ENCODE data around the gene RB1. TPM values are rescaled to one million over a fixed set of nuclear protein-coding genes. Genes with fewer than 3 reads are reported as not detected.

RB1 gene
- total and polyA plus RNA-seq, 8 donors, result 9.3 to 53.6 (median 20.6) TPM

DNA sequence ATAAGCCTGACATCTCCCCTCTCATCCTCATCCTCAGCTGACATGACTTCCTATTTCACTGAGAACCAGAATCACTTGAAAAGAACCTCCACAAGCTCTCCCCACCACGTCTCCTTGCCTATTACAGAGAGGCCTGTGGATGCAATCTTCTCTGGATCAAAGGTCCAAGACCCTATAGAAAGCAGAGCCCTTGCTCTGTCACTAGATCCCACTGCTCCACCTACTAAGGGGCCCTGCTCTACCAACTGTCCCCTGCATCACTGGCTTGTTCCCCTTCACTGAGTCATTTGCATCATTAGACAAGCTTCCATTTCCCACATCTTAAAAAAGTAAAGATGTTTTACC lies 188.5 kb downstream of the RB1 start:
- Histone ChIP-seq H3K27ac (peak overlapping the region; percentile 65 to 86 (median 73)), H3K9me3 (no peaks in the 10 kb centered on the region), H3K4me3 (peak overlapping the region in 3 of 4 donors; percentile 21 to 30 (median 23)), H3K4me1 (peaks cover 0 to 44% (median 10%) of the 10 kb centered on the region in 4 donors), H3K36me3 (peaks cover 0 to 37% (median 16%) of the 10 kb centered on the region in 4 donors), H3K27me3 (no peaks in the 10 kb centered on the region)
- 61 to 79% (median 67%) methylated on average over 1 of the region's 1 CpG for WGBS, 5 donors
- no peak for DNase-seq
- intact Hi-C loops (cut with DNase I; ENCODE audit: low total_unique reads), result no loop called here
- TF ChIP-seq EP300 (IDR thresholded peaks at IDR 0.05) (no peak), POLR2A (IDR thresholded peaks at IDR 0.05) (no peak), POLR2AphosphoS5 (IDR thresholded peaks at IDR 0.05) (no peak)
- TF ChIP-seq, protein P1, sequence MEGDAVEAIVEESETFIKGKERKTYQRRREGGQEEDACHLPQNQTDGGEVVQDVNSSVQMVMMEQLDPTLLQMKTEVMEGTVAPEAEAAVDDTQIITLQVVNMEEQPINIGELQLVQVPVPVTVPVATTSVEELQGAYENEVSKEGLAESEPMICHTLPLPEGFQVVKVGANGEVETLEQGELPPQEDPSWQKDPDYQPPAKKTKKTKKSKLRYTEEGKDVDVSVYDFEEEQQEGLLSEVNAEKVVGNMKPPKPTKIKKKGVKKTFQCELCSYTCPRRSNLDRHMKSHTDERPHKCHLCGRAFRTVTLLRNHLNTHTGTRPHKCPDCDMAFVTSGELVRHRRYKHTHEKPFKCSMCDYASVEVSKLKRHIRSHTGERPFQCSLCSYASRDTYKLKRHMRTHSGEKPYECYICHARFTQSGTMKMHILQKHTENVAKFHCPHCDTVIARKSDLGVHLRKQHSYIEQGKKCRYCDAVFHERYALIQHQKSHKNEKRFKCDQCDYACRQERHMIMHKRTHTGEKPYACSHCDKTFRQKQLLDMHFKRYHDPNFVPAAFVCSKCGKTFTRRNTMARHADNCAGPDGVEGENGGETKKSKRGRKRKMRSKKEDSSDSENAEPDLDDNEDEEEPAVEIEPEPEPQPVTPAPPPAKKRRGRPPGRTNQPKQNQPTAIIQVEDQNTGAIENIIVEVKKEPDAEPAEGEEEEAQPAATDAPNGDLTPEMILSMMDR (IDR thresholded peaks at IDR 0.05), result no peak

DNA sequence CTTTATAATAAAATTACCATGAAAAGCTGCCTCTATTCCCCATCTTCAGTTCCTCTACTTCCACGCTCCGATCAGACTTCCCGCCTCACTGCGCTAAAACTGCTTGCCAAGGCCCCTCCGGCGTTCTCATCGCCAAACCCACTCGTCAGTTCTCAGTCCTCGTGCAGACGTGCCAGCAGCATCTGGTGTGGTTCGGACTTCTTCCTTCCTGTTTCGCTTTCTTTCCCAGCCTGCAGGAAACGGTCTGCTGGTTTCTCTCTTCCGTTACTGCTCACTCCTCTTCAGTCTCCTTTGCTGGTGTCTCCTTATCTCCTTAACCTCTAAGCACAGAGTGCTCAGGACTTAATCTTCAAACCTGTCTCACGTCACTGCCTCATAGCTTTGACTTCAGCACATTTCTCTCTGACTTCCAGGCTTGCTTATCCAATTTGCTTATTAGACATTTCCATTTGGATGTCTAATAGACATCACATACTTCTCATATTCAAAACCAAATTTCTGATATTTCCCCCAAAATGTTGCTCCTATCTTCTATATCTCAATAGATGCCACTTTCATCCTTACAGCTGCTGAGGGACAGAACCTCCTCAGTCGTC lies 189.0 kb downstream of the RB1 start:
- TF ChIP-seq POLR2A (IDR thresholded peaks at IDR 0.05) (no peak), POLR2AphosphoS5 (IDR thresholded peaks at IDR 0.05) (peak in 2 of 3 donors; percentile 75 to 80), EP300 (IDR thresholded peaks at IDR 0.05) (no peak)
- Histone ChIP-seq H3K36me3 (peaks cover 0 to 33% (median 14%) of the 10 kb centered on the region in 4 donors), H3K9me3 (no peaks in the 10 kb centered on the region), H3K27ac (peak overlapping the region; percentile 14 to 86 (median 73)), H3K4me3 (peak overlapping the region in 3 of 4 donors; percentile 21 to 30 (median 23)), H3K4me1 (peaks cover 0 to 44% (median 10%) of the 10 kb centered on the region in 4 donors), H3K27me3 (no peaks in the 10 kb centered on the region)
- intact Hi-C loops (cut with DNase I; ENCODE audit: low total_unique reads), result no loop called here
- 48 to 69% (median 61%) methylated on average over 16 of the region's 16 CpGs for WGBS, 5 donors
- peak; percentile 52 to 83 for DNase-seq

DNA sequence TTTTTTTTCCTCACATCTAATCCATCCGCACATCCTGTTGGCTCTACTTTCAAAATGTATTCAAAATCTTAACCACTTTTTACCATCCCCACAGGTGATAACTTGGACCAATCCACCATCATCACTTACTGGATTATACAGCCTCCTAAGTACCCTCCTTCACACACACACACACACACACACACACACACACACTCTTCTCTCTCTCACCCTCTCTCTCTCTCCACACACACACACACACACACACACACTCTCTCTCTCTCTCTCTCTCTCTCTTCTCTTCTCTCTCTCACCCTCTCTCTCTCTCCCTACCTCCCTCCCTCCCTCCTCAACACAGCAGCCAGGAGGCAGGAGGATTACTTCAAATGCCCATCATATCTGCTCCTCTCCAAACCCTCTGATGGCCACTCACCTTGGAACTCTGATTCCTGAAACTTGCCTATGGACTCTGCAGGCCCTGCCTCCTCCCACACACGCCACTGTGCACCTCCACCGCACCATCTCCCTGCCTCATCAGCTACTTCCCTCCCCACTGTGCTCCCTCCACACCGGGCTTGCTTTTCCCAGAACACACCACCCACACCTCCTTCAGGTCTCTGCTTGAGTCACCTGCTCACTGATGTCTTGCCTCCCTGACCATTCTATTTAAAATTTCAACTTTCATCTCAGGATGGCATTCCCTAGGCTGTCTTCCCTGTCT lies 189.7 kb downstream of the RB1 start:
- H3K4me1 ChIP-seq, result peaks cover 0 to 44% (median 10%) of the 10 kb centered on the region in 4 donors
- peak overlapping the region in 1 of 4 donors; percentile 30 for H3K4me3 ChIP-seq
- peak overlapping the region in 4 of 5 donors; percentile 65 to 86 (median 74) for H3K27ac ChIP-seq
- intact Hi-C loops (cut with DNase I; ENCODE audit: low total_unique reads), result no loop called here
- no peak for DNase-seq
- H3K9me3 ChIP-seq, result no peaks in the 10 kb centered on the region
- 67 to 79% (median 72%) methylated on average over 4 of the region's 4 CpGs for WGBS, 5 donors
- no peaks in the 10 kb centered on the region for H3K27me3 ChIP-seq
- peaks cover 0 to 34% (median 12%) of the 10 kb centered on the region in 4 donors for H3K36me3 ChIP-seq
- TF ChIP-seq EP300 (IDR thresholded peaks at IDR 0.05), result no peak
- TF ChIP-seq POLR2AphosphoS5 (IDR thresholded peaks at IDR 0.05), result no peak
- TF ChIP-seq, protein P1 (IDR thresholded peaks at IDR 0.05), result no peak
- no peak for TF ChIP-seq POLR2A (IDR thresholded peaks at IDR 0.05)

DNA sequence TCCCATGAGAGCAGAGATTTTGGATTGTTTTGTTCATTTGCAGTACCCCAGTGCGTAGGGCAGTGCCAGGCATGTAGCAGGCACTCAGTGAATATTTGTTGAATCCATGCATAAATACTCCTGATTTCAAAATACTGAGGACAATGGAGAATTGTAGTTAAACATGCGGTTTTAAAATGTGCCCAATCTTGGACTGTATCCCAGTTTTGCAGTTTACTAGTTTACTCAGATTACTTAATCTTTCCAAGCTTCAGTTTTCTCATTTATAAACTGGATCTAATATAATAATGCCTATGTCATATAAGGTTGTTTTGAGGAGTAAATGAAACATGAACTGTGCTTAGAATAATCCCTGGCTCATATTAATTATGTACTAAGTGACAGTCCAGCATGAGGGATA lies 190.3 kb downstream of the RB1 start:
- H3K27me3 ChIP-seq, result no peaks in the 10 kb centered on the region
- TF ChIP-seq EP300 (IDR thresholded peaks at IDR 0.05) (no peak), POLR2AphosphoS5 (IDR thresholded peaks at IDR 0.05) (no peak), POLR2A (IDR thresholded peaks at IDR 0.05) (no peak)
- TF ChIP-seq, protein P1 (IDR thresholded peaks at IDR 0.05), result no peak
- peak overlapping the region in 4 of 5 donors; percentile 65 to 86 (median 74) for H3K27ac ChIP-seq
- H3K4me1 ChIP-seq, result peaks cover 0 to 44% (median 10%) of the 10 kb centered on the region in 4 donors
- H3K36me3 ChIP-seq, result peaks cover 0 to 32% (median 13%) of the 10 kb centered on the region in 4 donors
- no peak overlapping the region for H3K4me3 ChIP-seq
- 29 to 63% (median 37%) methylated on average over 2 of the region's 2 CpGs for WGBS, 5 donors
- DNase-seq, result no peak
- H3K9me3 ChIP-seq, result no peaks in the 10 kb centered on the region
- intact Hi-C loops (cut with DNase I; ENCODE audit: low total_unique reads), result no loop called here
